GM12892 (cell line): ENCODE measurements around the gene PREX1.

ENCODE experiments used
- DNase-seq: peaks from one replicate; pipeline ENCODE4 v3.0.0; 2011; ENCODE audit not compliant: insufficient read length
- FAIRE-seq: peaks from 2 replicates; lab custom pipeline; 2011; peaks lifted over from hg19 to GRCh38; lab: Jason Lieb, UNC
- POLR2A ChIP-seq: IDR thresholded peaks from 2 replicates; pipeline ENCODE4 v1.6.1; 2011; ENCODE audit warnings: low read depth, low read length, control low read depth
- POLR2AphosphoS5 ChIP-seq: IDR thresholded peaks from 2 replicates; pipeline ENCODE4 v1.6.1; 2011; ENCODE audit warnings: low read depth, low read length, control low read depth
- TAF1 ChIP-seq: IDR thresholded peaks from 2 replicates; pipeline ENCODE4 v1.6.1; 2011; ENCODE audit warnings: low read depth, mild to moderate bottlenecking, control low read depth, low read length, borderline replicate concordance

The PREX1 gene

DNA sequence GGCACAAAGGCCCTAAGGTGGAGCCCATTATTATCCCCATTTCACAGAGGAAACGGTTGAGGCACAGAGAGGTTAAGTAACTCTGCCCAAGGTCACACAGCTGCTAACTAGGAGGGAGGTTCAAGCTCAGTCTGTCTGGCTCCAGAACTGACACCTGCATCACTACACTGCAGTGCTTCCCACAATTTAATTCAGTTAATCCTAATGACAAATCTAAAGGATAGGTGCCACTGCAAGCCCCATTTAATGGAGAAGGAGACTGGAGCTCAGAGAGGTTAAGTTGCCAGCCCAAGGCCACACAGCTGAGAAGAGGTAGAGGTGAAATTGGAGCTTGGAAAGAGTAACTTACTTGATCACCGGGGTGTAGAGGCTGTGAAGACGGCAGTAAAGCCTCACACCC is 148.8 kb downstream of the PREX1 start:
- DNase-seq (no peak), FAIRE-seq (no peak)
- TF ChIP-seq TAF1 (no peak), POLR2A (no peak), POLR2AphosphoS5 (no peak)

DNA sequence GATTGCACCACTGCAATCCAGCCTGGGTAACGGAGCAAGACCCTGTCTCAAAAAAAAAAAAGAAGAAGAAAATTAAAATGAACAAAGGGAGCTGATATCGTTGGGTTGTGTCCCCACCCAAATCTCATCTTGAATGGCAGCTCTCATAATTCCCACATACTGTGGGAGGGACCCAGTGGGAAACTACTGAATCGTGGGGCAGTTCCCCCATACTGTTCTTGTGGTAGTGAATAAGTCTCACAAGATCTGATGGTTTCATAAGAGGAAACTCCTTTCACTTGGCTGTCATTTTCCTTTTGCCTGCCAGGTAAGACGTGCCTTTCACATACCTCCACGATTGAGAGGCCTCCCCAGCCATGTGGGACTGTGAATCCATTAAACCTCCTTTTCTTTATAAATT is 149.4 kb downstream of the PREX1 start:
- DNase-seq = no peak
- no peak for TF ChIP-seq TAF1
- TF ChIP-seq POLR2A = no peak
- no peak for TF ChIP-seq POLR2AphosphoS5
- FAIRE-seq = no peak

DNA sequence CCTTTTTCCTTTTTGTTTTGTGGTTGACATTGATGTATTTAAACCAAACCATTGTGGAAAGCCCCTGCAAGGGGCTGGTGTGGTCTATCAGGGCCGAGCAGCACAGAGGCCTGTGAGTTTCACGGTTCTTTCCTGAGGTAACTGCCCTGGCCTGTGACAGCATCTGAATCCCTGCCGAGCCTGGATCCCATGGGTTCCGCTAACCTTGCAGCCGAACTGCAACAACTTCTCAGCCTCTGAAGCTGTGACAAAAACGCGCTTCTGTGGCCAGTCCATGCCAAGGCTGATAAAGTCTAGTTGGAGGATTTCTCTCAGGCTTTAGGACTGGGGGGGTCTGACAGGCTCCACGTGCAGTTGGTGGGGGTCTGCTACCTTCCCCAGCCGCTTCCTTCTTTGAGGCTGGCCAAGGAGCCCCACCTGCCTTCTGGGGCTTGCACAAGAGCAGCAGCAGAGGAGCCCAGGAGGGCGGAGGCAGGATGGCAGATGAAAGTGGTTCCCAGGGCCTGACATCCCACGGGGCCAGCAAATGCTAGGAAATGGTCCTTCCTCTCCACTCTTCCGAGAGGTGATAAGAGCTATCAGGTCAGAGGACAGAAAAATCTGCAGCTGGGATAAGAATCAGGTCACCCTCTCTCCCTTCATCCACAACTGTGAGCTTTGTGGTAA is 150.9 kb downstream of the PREX1 start:
- DNase-seq (no peak), FAIRE-seq (no peak)
- no peak for TF ChIP-seq POLR2AphosphoS5
- no peak for TF ChIP-seq TAF1
- TF ChIP-seq POLR2A = no peak

DNA sequence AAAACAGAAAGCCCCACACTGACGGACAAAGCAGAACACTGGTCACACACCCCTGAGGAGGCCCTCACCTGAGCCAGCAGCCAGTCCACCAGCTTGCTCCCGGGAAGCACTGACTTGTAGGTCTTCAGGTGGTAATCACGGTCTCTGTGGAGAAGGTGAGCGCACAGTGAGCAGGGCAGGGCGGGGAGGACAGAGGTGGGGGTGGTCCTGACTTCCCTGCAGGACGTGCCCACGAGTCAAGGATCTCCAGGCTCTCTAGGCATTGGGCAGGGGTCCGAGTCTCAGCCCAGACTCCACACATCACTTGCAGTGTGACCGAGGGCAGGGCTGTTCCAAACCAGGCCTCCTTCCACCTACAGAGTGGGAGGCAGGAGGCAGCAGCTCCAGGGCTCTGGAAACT is 151.7 kb downstream of the PREX1 start:
- no peak for DNase-seq
- TF ChIP-seq POLR2A (no peak), TAF1 (no peak), POLR2AphosphoS5 (no peak)
- no peak for FAIRE-seq

DNA sequence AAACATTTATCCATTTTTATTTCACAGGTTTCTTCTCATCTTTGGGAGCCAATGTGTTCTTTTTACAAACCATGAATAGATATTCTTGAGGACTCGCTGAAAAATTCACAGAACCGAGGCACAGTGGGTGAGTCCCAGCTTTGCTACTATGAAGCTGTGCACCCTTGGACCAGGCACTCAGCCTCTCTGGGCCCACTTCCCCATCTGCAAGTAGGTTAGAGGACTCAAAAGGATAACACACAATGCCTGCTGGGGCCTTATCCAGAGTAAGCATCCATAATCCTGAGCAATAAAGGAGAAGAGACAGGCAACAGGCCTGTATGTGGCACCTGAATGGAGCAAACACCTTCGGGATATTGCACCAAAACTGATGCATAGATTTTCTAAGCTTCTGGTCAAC is 153.3 kb downstream of the PREX1 start:
- TF ChIP-seq TAF1 (no peak), POLR2A (no peak), POLR2AphosphoS5 (no peak)
- no peak for DNase-seq
- FAIRE-seq = no peak

DNA sequence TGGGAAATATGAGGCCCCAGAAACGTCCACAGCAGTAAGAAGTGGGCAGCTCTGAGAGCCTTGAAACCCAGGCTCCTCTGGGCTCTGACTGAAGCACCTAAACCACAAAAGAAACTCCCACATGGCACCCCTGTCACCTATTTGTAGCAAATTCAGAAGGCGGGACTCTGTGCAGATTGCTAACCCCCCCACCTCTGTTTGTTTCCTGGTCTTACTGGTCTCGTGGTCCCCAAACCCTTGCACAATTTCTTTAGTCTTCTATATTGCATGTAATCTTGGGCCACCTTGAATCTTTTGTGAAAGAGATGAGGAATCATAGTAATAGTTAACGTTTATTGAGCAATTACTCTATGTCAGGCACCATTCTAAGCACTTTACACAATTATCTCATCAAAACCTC is 154.3 kb downstream of the PREX1 start:
- TF ChIP-seq POLR2AphosphoS5 = no peak
- TF ChIP-seq TAF1 = no peak
- TF ChIP-seq POLR2A = no peak
- FAIRE-seq = no peak

DNA sequence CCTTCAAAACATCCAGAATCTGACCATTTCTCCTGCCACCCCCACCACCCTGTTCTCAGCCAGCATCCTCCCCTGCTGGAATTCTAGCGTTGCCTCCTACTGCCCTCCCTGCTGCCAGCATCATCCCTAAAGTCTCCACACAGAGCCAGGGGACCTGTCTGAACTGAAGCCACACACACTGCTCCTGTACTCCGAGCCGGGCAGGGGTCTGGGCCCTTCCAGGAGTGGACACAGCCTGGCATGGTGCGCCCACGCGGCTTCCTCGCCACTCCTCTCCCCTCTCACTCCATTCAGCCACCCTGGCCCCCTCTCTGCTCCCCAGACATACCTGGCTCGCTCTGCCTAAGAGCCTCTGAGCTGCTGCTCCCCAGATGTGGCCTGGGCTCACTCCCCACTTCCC is 155.5 kb downstream of the PREX1 start:
- no peak for FAIRE-seq
- no peak for DNase-seq
- TF ChIP-seq POLR2A = peak; percentile 52
- TF ChIP-seq TAF1 = no peak
- TF ChIP-seq POLR2AphosphoS5 = peak; percentile 51; the same call in 1 of the 2 replicates

More for the DNA sequence above, 154.3 kb downstream of the PREX1 start:
- no peak for DNase-seq

DNA sequence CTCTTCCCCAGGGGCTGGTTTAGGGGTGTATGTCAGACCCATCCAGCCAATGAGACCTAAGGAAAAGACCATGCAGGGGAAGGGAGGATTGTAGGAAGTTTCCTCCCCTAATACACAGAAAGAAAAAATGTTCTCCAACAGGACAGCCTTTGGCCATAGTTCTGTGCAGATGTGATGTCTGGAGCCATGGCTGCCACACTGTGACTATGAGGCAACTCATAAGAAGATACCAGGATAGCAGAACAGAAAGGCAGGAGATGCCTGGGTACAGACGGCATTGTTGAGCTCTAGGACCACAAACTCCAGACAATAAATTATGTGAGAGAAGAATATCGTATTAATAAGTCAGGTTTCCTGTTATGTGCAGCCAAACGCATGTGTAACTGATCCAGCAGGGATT is 156.7 kb downstream of the PREX1 start:
- no peak for FAIRE-seq
- TF ChIP-seq TAF1 = no peak
- no peak for TF ChIP-seq POLR2AphosphoS5
- no peak for TF ChIP-seq POLR2A
- DNase-seq = no peak

DNA sequence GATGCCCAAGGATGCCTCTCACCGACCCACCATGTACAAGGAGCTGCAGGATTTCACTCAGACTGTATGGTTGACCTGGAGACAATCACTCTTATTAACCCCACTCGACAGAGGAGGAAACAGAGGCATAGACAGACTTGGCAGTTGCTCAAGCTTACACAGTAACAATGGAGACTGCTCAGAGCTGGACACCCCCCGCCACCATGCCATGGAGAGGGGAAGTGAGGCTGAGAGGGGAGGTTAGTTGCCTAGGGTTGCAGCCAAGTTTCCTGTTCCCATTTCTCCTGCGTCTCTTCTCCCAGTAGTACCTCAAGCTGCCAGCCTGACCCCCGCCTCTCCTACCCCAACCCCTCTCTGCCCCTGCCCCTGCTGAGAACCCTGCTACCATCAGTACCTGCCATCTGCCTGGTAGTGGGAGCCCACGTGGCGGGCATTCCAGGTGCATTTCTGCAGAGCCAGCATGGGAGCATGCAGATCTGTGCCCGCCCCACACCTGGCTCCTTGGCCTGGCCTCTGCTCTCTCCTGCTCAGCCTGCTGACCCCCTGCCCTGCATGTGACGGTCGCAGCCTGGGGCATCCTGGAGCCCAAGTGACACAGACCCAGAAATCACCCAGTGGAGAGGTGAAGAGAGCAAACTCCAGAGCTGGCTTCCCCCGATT is 157.7 kb downstream of the PREX1 start:
- no peak for TF ChIP-seq POLR2AphosphoS5
- TF ChIP-seq POLR2A = no peak
- TF ChIP-seq TAF1 = no peak
- no peak for DNase-seq
- FAIRE-seq = no peak

DNA sequence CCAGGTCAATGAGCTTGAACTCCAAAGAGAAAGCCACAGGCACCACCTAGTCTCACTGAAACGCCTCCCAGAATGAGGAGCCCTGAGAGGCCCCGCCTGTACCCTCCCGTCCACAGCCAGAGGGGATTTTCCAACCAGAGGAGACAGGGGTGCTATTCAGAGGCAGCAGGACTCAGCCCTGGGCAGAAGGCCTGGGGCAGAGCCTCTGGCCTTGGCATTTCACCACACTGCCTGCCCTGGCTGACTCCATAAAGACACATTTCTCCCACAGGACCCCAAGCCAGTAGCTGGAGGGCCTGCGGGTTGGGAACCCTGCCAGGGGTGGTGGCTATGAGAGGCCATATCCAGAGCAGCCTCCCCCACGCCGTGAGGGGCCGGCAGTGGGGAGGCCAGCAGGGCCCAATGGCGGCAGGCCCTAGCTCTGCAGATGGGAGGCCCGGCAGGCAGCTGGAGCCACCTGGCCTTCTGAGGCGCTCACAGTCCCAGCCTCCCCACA is 159.3 kb downstream of the PREX1 start:
- TF ChIP-seq POLR2A (no peak), TAF1 (no peak), POLR2AphosphoS5 (no peak)
- FAIRE-seq (no peak), DNase-seq (no peak)

DNA sequence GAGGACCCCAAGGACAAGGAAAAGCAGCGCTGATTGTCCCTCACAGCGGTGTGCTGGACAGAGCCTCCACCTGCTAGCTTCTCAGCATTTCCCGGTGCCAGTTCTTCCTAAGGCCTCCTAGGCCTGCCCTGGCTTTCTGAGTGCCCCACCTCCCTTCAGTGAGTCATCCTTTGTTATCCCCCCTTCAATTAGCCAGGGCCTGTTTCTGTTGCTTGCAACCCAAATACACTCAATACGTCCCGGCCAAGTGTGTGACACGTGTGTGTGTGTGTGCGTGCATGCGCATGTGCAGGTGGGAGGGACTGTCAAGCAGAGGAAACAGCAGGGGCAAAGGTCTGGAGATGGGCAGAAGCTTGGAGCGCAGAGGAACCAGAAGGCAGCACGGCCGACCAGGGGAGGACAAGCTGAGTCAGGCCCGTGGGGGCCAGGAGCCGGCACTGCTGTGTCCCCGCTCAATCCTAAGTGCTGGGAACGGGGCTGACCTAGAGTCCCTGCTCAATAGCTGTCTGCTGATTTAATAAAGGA is 159.8 kb downstream of the PREX1 start:
- TF ChIP-seq POLR2AphosphoS5 (no peak), POLR2A (no peak), TAF1 (no peak)
- no peak for DNase-seq
- no peak for FAIRE-seq
